Aorta (tissue), 5 donors: ENCODE results near the gene ARPC1B. TPM values are rescaled to one million over a fixed set of nuclear protein-coding genes. Genes with fewer than 3 reads are reported as not detected.
A peak's percentile ranks its signal among the peaks of the same experiment; 100 is the strongest.
"Not testable (repeated sequence)": the region's sequence is repeated elsewhere in the genome, so short reads cannot be mapped to it uniquely, and the experiment has no call there.

Source experiments
- ATAC-seq: fragments of 200-7000 bp; cut with Tn5 transposase; one replicate; pipeline ENCODE4 v1.9.1; 2022; ENCODE audit warnings: moderate library complexity; ENCODE audit not compliant: low FRiP score
- DNase-seq, 2 donors: peaks; one replicate each; pipeline ENCODE4 v3.0.0-alpha.2; 2020
- H3K27ac ChIP-seq, 2 donors: one replicate each; pipeline ENCODE4 v1.5.1; 2013; ENCODE audit warnings: low read length in 2 of 2, mild to moderate bottlenecking in 2 of 2, moderate library complexity in 2 of 2, control low read depth in 1 of 2, inconsistent platforms in 1 of 2, low read depth in 1 of 2
- H3K27me3 ChIP-seq, 2 donors: one replicate each; pipeline ENCODE4 v1.6.1; 2013; ENCODE audit warnings: control low read depth in 1 of 2, low read length in 1 of 2, mild to moderate bottlenecking in 1 of 2, moderate library complexity in 1 of 2; ENCODE audit not compliant: insufficient read depth in 2 of 2, control insufficient read depth in 1 of 2
- H3K36me3 ChIP-seq, 2 donors: one replicate each; pipeline ENCODE4 v1.6.1; 2013; ENCODE audit warnings: control low read depth in 1 of 2, low read length in 1 of 2, mild to moderate bottlenecking in 1 of 2; ENCODE audit not compliant: insufficient read depth in 2 of 2, control insufficient read depth in 1 of 2
- H3K4me1 ChIP-seq, 2 donors: one replicate each; pipeline ENCODE4 v1.6.1; 2013; ENCODE audit warnings: low read length in 2 of 2, control low read depth in 1 of 2, mild to moderate bottlenecking in 1 of 2, moderate library complexity in 1 of 2; ENCODE audit not compliant: insufficient read depth in 2 of 2, control insufficient read depth in 1 of 2
- H3K4me3 ChIP-seq, 2 donors: one replicate each; pipeline ENCODE4 v1.5.1; 2013; ENCODE audit warnings: low read length in 2 of 2, control low read depth in 1 of 2, mild to moderate bottlenecking in 1 of 2
- H3K9me3 ChIP-seq: one replicate; pipeline ENCODE4 v1.6.1; 2013; ENCODE audit warnings: mild to moderate bottlenecking, low read length; ENCODE audit not compliant: control insufficient read depth
- WGBS, 2 donors: extraction: QIAGEN DNeasy Blood & Tissue Kit; methylation state at CpG; one replicate each; pipeline ENCODE4 v1.1.7; 2013; 5-methylcytosine and 5-hydroxymethylcytosine counted together
- intact Hi-C, 2 donors: fragments of 100-400 bp; cut with DNase I; formaldehyde crosslinking; loops; one replicate each; pipeline versions ENCODE4 v1.14.2 to v1.15.0; 2022
- polyA plus RNA-seq, 2 donors: library from polyadenylated mRNA; stranded (reverse); fragments of 200-250 nt; gene quantifications; one replicate each; pipeline ENCODE4 v1.2.3, GENCODE V29; 2013
- total RNA-seq, 2 donors: library from RNA; stranded (reverse); fragmentation: NEBNext Ultra II Directional; extraction: Animal tissue kit (Norgen Biotek cat#: 25700); gene quantifications; one replicate each; pipeline ENCODE4 v1.2.1, GENCODE V29; 2021
- donor health status: healthy with polysubstance abuse.
- donor health status: Bipolar disorder and iron deficiency.
- donor health status: DM: no; HTN: no; CAD: no.
- donor health status: DM: no; HTN: no; CAD: no.
- donor health status: DM: yes; HTN: yes; CAD: no.

ARPC1B gene
- total and polyA plus RNA-seq, 4 donors = 134 to 262 (median 162) TPM

GRCh38 chr7:99408379-99409191 is 34.1 kb downstream of the ARPC1B start, which contains the start of the genes BUD31 and PDAP1:
Gene BUD31 (plus strand): TSS chr7:99408969. CDS start chr7:99411093, 2,124 bp downstream.
Gene PDAP1 (minus strand): TSS chr7:99408597. CDS start chr7:99408548, 49 bp downstream.
- peaks cover 3 to 7% of the 10 kb centered on the region in 2 donors for H3K36me3 ChIP-seq
- WGBS, 2 donors = 0% methylated on average over 64 to 72 of the region's 72 CpGs
- H3K27ac ChIP-seq = peak within 1 kb of the TSS; percentile 70 to 89
- H3K27me3 ChIP-seq = no peaks in the 10 kb centered on the region
- intact Hi-C loops = loop anchor here in 1 of 2 donors (2.0 to 10.0 kb wide), 2 partner anchors 34 to 374 kb away; partner anchors contain the start of gene ARPC1B
- peak within 1 kb of the TSS; percentile 67 to 73 for H3K4me3 ChIP-seq
- DNase-seq = peak; percentile 96 to 98
- no peaks in the 10 kb centered on the region for H3K9me3 ChIP-seq
- peaks cover 0 to 3% of the 10 kb centered on the region in 2 donors for H3K4me1 ChIP-seq
- ATAC-seq = peak; percentile 98

- Histone ChIP-seq H3K4me1 (peaks cover 0 to 3% of the 10 kb centered on the region in 2 donors), H3K4me3 (peak overlapping the region; percentile 23 to 67), H3K27me3 (no peaks in the 10 kb centered on the region), H3K27ac (peak overlapping the region in 1 of 2 donors; percentile 33), H3K36me3 (peaks cover 3 to 7% of the 10 kb centered on the region in 2 donors), H3K9me3 (no peaks in the 10 kb centered on the region)
- intact Hi-C loops = loop anchor here in 1 of 2 donors (2.0 to 10.0 kb wide), 2 partner anchors 34 to 374 kb away; partner anchors contain the start of gene ARPC1B
- DNase-seq (no peak), ATAC-seq (no peak)
- 0 to 1% methylated on average over 18 of the region's 18 CpGs for WGBS, 2 donors
Observed at GRCh38 chr7:99409192-99409572, 34.7 kb downstream of the ARPC1B start.

GRCh38 chr7:99409806-99410205 is 35.3 kb downstream of the ARPC1B start:
- Histone ChIP-seq H3K27ac (no peak overlapping the region), H3K4me3 (peak overlapping the region; percentile 23 to 67), H3K36me3 (peaks cover 1 to 4% of the 10 kb centered on the region in 2 donors), H3K27me3 (no peaks in the 10 kb centered on the region), H3K9me3 (no peaks in the 10 kb centered on the region), H3K4me1 (peaks cover 0 to 3% of the 10 kb centered on the region in 2 donors)
- no peak for DNase-seq
- 43 to 47% methylated on average over 3 of the region's 3 CpGs for WGBS, 2 donors
- intact Hi-C loops = loop anchor here in 1 of 2 donors (2.0 to 10.0 kb wide), 2 partner anchors 35 to 375 kb away; partner anchors contain the start of gene ARPC1B
- no peak for ATAC-seq

- 92 to 93% methylated on average over 2 of the region's 2 CpGs for WGBS, 2 donors
- Histone ChIP-seq H3K27me3 (no peaks in the 10 kb centered on the region), H3K4me1 (peaks cover 0 to 3% of the 10 kb centered on the region in 2 donors), H3K9me3 (no peaks in the 10 kb centered on the region), H3K36me3 (peaks cover 1 to 4% of the 10 kb centered on the region in 2 donors), H3K27ac (no peak overlapping the region), H3K4me3 (no peak overlapping the region)
- ATAC-seq (no peak), DNase-seq (no peak)
- intact Hi-C loops = no loop called here
Observed at GRCh38 chr7:99410635-99411034, 36.1 kb downstream of the ARPC1B start.

GRCh38 chr7:99415513-99416127 is 41.1 kb downstream of the ARPC1B start:
- not testable (repeated sequence) for ATAC-seq, H3K9me3 ChIP-seq, H3K4me3 ChIP-seq, H3K27me3 ChIP-seq, H3K4me1 ChIP-seq, H3K27ac ChIP-seq
- intact Hi-C loops = loop anchor here in 1 of 2 donors (5.0 kb wide), 1 partner anchor 48 kb away; no protein-coding TSS in a partner anchor
- H3K36me3 ChIP-seq = peaks cover 4 to 12% of the 10 kb centered on the region in 2 donors
- WGBS, 2 donors = 43 to 50% methylated on average over 17 of the region's 17 CpGs
- peak; percentile 75 to 88 for DNase-seq

- H3K36me3 ChIP-seq = peaks cover 0 to 11% of the 10 kb centered on the region in 2 donors
- H3K27me3 ChIP-seq = no peaks in the 10 kb centered on the region
- H3K27ac ChIP-seq = no peak overlapping the region
- WGBS, 2 donors = 88 to 89% methylated on average over 9 of the region's 9 CpGs
- no peak for ATAC-seq
- H3K9me3 ChIP-seq = no peaks in the 10 kb centered on the region
- intact Hi-C loops = loop anchor here in 1 of 2 donors (5.0 kb wide), 1 partner anchor 51 kb away; no protein-coding TSS in a partner anchor
- no peak overlapping the region for H3K4me3 ChIP-seq
- no peak for DNase-seq
- no peaks in the 10 kb centered on the region for H3K4me1 ChIP-seq
Observed at GRCh38 chr7:99418260-99418659, 43.7 kb downstream of the ARPC1B start.

- Histone ChIP-seq H3K4me1 (no peaks in the 10 kb centered on the region), H3K27ac (no peak overlapping the region), H3K9me3 (no peaks in the 10 kb centered on the region), H3K4me3 (no peak overlapping the region), H3K27me3 (no peaks in the 10 kb centered on the region), H3K36me3 (peaks cover 0 to 12% of the 10 kb centered on the region in 2 donors)
- 87 to 88% methylated on average over 29 of the region's 29 CpGs for WGBS, 2 donors
- ATAC-seq = no peak
- DNase-seq = no peak
- intact Hi-C loops = loop anchor here in 1 of 2 donors (5.0 kb wide), 1 partner anchor 52 kb away; no protein-coding TSS in a partner anchor
Observed at GRCh38 chr7:99419323-99420021, 44.9 kb downstream of the ARPC1B start.

- 87 to 90% methylated on average over 5 of the region's 5 CpGs for WGBS, 2 donors
- intact Hi-C loops = no loop called here
- Histone ChIP-seq H3K4me3 (no peak overlapping the region), H3K9me3 (no peaks in the 10 kb centered on the region), H3K36me3 (peaks cover 0 to 12% of the 10 kb centered on the region in 2 donors), H3K27ac (no peak overlapping the region), H3K27me3 (no peaks in the 10 kb centered on the region), H3K4me1 (no peaks in the 10 kb centered on the region)
- ATAC-seq (no peak), DNase-seq (no peak)
Observed at GRCh38 chr7:99420213-99420612, 45.7 kb downstream of the ARPC1B start.
